PFSK-1 (cell line): Measurements from ENCODE around the gene SPRR3.

Experiments used
- FOXP2 ChIP-seq: optimal IDR thresholded peaks from 2 replicates; pipeline ENCODE3; 2011; ENCODE audit warnings: borderline replicate concordance, control low read depth, inconsistent platforms; ENCODE audit not compliant: insufficient read depth; ENCODE audit errors: extremely low read length, extremely low read depth
- POLR2AphosphoS5 ChIP-seq: IDR thresholded peaks from 2 replicates; pipeline ENCODE4 v1.6.1; 2012; ENCODE audit warnings: low read depth, mild to moderate bottlenecking, control low read depth, low read length, moderate library complexity
- SIN3A ChIP-seq: IDR thresholded peaks from 2 replicates; pipeline ENCODE4 v1.6.1; 2012; ENCODE audit warnings: mild to moderate bottlenecking, low read length, moderate library complexity, borderline replicate concordance; ENCODE audit not compliant: insufficient read depth
- TAF1 ChIP-seq: IDR thresholded peaks from 2 replicates; pipeline ENCODE4 v1.6.1; 2012; ENCODE audit warnings: low read length, control low read depth, borderline replicate concordance; ENCODE audit not compliant: insufficient read depth
- TF ChIP-seq, protein P1 (sequence below), 2 experiments: IDR thresholded peaks; 2 replicates each; pipeline versions ENCODE4 v1.6.1 to v1.8.0; 2011 to 2012; ENCODE audit warnings: low read depth in 2 of 2, low read length in 2 of 2, control low read depth in 1 of 2, inconsistent platforms in 1 of 2, mild to moderate bottlenecking in 1 of 2, moderate library complexity in 1 of 2; ENCODE audit not compliant: insufficient read depth in 1 of 2

The SPRR3 gene

GRCh38 chr1:153000294-153000693 lies 1.3 kb upstream of the SPRR3 start:
- no peak for TF ChIP-seq POLR2AphosphoS5
- no peak for TF ChIP-seq FOXP2
- TF ChIP-seq, protein P1, sequence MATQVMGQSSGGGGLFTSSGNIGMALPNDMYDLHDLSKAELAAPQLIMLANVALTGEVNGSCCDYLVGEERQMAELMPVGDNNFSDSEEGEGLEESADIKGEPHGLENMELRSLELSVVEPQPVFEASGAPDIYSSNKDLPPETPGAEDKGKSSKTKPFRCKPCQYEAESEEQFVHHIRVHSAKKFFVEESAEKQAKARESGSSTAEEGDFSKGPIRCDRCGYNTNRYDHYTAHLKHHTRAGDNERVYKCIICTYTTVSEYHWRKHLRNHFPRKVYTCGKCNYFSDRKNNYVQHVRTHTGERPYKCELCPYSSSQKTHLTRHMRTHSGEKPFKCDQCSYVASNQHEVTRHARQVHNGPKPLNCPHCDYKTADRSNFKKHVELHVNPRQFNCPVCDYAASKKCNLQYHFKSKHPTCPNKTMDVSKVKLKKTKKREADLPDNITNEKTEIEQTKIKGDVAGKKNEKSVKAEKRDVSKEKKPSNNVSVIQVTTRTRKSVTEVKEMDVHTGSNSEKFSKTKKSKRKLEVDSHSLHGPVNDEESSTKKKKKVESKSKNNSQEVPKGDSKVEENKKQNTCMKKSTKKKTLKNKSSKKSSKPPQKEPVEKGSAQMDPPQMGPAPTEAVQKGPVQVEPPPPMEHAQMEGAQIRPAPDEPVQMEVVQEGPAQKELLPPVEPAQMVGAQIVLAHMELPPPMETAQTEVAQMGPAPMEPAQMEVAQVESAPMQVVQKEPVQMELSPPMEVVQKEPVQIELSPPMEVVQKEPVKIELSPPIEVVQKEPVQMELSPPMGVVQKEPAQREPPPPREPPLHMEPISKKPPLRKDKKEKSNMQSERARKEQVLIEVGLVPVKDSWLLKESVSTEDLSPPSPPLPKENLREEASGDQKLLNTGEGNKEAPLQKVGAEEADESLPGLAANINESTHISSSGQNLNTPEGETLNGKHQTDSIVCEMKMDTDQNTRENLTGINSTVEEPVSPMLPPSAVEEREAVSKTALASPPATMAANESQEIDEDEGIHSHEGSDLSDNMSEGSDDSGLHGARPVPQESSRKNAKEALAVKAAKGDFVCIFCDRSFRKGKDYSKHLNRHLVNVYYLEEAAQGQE (IDR thresholded peaks at IDR 0.05; ENCODE audit: insufficient read depth in 1 of 2, low read depth in 2 of 2, low read length in 2 of 2) = no peak
- no peak for TF ChIP-seq TAF1
- no peak for TF ChIP-seq SIN3A

DNA sequence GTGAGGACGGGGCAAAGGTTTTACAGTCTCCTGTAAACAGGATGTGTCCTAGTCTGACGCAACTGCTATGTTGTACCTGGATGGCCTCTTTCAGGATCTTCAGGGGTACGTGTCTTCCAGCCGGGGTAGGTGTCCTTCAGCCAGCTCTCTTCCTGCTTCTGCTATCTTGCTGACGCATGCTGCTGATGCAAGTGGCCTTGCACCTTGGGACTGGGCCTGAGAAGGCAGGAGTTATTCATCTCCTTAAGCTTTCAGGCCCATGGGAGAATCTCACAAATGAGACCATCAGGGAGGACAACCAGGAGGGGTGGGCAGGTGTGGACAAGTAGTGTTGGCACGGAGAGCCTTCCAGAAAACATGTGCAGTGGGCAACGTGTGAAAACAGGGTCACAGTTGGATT lies 21.6 kb downstream of the SPRR3 start:
- TF ChIP-seq SIN3A = no peak

DNA sequence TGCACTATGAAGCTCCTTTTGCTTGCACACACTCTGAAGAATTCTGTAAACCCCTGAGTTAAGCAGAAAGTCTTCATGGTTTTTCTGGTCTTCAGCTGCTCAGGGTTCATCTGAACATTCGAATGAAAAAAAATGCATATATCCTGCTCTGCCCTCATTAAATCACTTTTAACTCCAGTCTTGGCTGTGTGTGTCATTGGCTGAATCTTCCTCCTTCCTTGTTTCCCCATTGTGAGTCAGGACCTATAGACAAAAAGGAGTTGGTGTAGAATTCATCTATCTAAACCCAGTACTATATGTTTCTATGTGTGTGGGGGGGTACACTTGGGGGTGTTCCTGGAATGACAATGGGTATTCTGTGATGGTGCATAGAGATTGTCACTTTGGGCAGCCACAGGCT lies 22.9 kb downstream of the SPRR3 start:
- TF ChIP-seq FOXP2 = no peak
- TF ChIP-seq, protein P1 (IDR thresholded peaks at IDR 0.05; ENCODE audit: insufficient read depth in 1 of 2, low read depth in 2 of 2, low read length in 2 of 2) = no peak
- TF ChIP-seq SIN3A = no peak

DNA sequence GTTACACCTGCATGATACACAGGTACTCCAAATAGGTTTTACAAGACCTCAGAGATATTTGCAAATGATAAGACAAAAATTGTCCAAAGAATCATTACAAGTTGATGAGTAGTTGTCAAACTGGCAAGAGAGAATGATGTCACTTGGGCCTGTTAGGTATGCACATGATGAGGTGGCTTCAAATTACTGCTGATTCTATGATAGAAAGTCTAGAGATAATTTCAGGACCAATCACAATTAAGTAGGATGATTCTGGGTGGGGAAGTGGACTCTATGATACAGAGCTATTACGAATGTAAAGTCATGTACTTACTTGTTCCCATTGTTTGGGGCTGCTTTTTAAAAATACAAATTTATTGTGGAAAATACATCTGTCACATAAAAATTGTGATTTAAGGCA lies 24.2 kb downstream of the SPRR3 start:
- TF ChIP-seq FOXP2 (no peak), POLR2AphosphoS5 (no peak), TAF1 (no peak), SIN3A (no peak)
- TF ChIP-seq, protein P1 (IDR thresholded peaks at IDR 0.05; ENCODE audit: insufficient read depth in 1 of 2, low read depth in 2 of 2, low read length in 2 of 2) = no peak

DNA sequence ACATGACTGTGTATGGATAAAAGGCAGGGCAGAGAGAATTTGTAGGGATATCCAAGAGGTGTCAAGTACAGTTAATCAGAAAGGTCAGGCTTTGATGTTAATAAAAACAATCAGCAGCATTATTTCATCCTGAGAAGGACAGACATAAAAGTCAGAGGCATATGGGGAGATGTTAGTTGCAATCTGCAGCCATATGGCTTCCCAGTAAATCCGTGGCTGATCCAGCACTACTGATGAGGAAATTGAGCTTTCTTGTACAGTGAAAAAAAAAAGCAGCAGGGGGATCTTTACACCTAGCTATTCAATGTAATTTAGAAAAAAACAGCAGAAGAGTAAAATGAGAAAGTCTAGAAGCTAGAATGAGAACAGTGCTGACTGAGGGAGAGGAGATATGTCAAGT lies 27.2 kb downstream of the SPRR3 start:
- TF ChIP-seq FOXP2 (no peak), TAF1 (no peak), POLR2AphosphoS5 (no peak), SIN3A (no peak)
- TF ChIP-seq, protein P1 (IDR thresholded peaks at IDR 0.05; ENCODE audit: insufficient read depth in 1 of 2, low read depth in 2 of 2, low read length in 2 of 2) = no peak
